GM12878 (cell line): Measurements from ENCODE around the gene CPT1C. TPM values are rescaled to one million over a fixed set of nuclear protein-coding genes. Genes with fewer than 3 reads are reported as not detected.

Experiments used
- ATAC-seq: fragments of 200-7000 bp; cut with Tn5 transposase; 3 replicates; pipeline ENCODE4 v1.9.1; 2020; ENCODE audit warnings: mild to moderate bottlenecking, moderate library complexity
- BruUV-seq: library from RNA; stranded (reverse); fragments of 400-500 nt; replicated peaks from 2 replicates; lab custom pipeline; 2021; lab: Mats Ljungman, UMichigan
- CTCF ChIA-PET: fragments of 300-600 bp; sonication (Branson Sonifier 250); formaldehyde crosslinking; extraction: SDS; loops from one replicate; lab custom pipeline; 2021; ENCODE audit warnings: inconsistent platforms; lab: Yijun Ruan, JAX
- POLR2A ChIA-PET: fragments of 350-600 bp; formaldehyde crosslinking; extraction: SDS; loops from one replicate; lab custom pipeline; 2021; ENCODE audit warnings: inconsistent platforms; lab: Charles Lee
- RAD21 ChIA-PET: fragments of 300-600 bp; sonication (Branson Sonifier 250); formaldehyde crosslinking; loops from one replicate; lab custom pipeline; 2023; ENCODE audit warnings: antibody characterized with exemption; ENCODE audit not compliant: unreplicated experiment; lab: Charles Lee
- SMC1A ChIA-PET: fragments of 300-600 bp; sonication (Branson Sonifier 250); formaldehyde crosslinking; loops from one replicate; lab custom pipeline; 2023; ENCODE audit not compliant: unreplicated experiment, uncharacterized antibody; lab: Charles Lee
- DNase-seq: peaks from one replicate; pipeline ENCODE4 v3.0.0-alpha.2; 2011; ENCODE audit warnings: low read depth, low spot score
- FAIRE-seq: peaks from 3 replicates; lab custom pipeline; 2011; peaks lifted over from hg19 to GRCh38; lab: Jason Lieb, UNC
- H2AFZ ChIP-seq: 2 replicates; pipeline ENCODE4 v1.6.0; 2011; ENCODE audit warnings: low read depth, low read length, control low read depth; ENCODE audit not compliant: control insufficient read depth
- H3K27ac ChIP-seq: 2 replicates; pipeline ENCODE4 v1.5.1; 2011; ENCODE audit warnings: control low read depth; ENCODE audit not compliant: control insufficient read depth, insufficient read depth
- H3K27me3 ChIP-seq, 2 experiments: replicated peaks in 1 of 2; 2 replicates each; pipeline versions ENCODE4 v1.6.0 to v1.6.1; 2011; ENCODE audit warnings: low read length in 1 of 2; ENCODE audit not compliant: control insufficient read depth in 2 of 2, insufficient read depth in 2 of 2
- H3K36me3 ChIP-seq, 2 experiments: 2 replicates each; pipeline ENCODE4 v1.5.1; 2011; ENCODE audit warnings: low read length in 1 of 2; ENCODE audit not compliant: control insufficient read depth in 2 of 2, insufficient read depth in 2 of 2
- H3K4me1 ChIP-seq: 2 replicates; pipeline ENCODE4 v1.6.1; 2011; ENCODE audit warnings: mild to moderate bottlenecking, low read length, moderate library complexity, mixed read lengths; ENCODE audit not compliant: control insufficient read depth, insufficient read depth
- H3K4me2 ChIP-seq: 2 replicates; pipeline ENCODE4 v1.6.0; 2011; ENCODE audit warnings: control low read depth; ENCODE audit not compliant: control insufficient read depth, insufficient read depth
- H3K4me3 ChIP-seq: fragments of 200-600 bp; sonication (generic); 2 replicates; pipeline ENCODE4 v1.5.1; 2016
- H3K79me2 ChIP-seq: 2 replicates; pipeline ENCODE4 v1.6.0; 2011; ENCODE audit warnings: low read length; ENCODE audit not compliant: control insufficient read depth, insufficient read depth
- H3K9ac ChIP-seq: 2 replicates; pipeline ENCODE4 v1.8.0; 2011; ENCODE audit warnings: low read length, control low read depth, mixed read lengths; ENCODE audit not compliant: control insufficient read depth, insufficient read depth
- H3K9me3 ChIP-seq: replicated peaks from 3 replicates; pipeline ENCODE4 v1.5.1; 2011; ENCODE audit warnings: mild to moderate bottlenecking, low read length; ENCODE audit not compliant: control insufficient read depth, insufficient read depth
- H4K20me1 ChIP-seq: 2 replicates; pipeline ENCODE4 v1.6.0; 2011; ENCODE audit not compliant: control insufficient read depth, insufficient read depth
- CHD1 ChIP-seq: IDR thresholded peaks from 2 replicates; pipeline ENCODE4 v1.6.1; 2012; ENCODE audit warnings: low read depth, low read length, improper control_type of control experiment
- CREB1 ChIP-seq: IDR thresholded peaks from 2 replicates; pipeline ENCODE4 v1.6.1; 2012; ENCODE audit warnings: low read depth, mild to moderate bottlenecking, inconsistent platforms
- ESRRA ChIP-seq: IDR thresholded peaks from 2 replicates; pipeline ENCODE4 v1.6.1; 2012; ENCODE audit warnings: mild to moderate bottlenecking, low read length, improper control_type of control experiment
- KAT2A ChIP-seq: conservative IDR thresholded peaks from 2 replicates; pipeline ENCODE4 v1.6.1; 2011; ENCODE audit warnings: low read depth, low read length; ENCODE audit not compliant: control insufficient read depth
- KDM1A ChIP-seq: fragments of 200-600 bp; sonication (generic); IDR thresholded peaks from 2 replicates; pipeline ENCODE4 v1.6.1; 2016; ENCODE audit warnings: borderline replicate concordance
- KLF5 ChIP-seq: fragments of 450-650 bp; IDR thresholded peaks from 2 replicates; pipeline ENCODE4 v1.6.1; 2014; ENCODE audit warnings: mild to moderate bottlenecking; ENCODE audit not compliant: partially characterized antibody
- RBBP5 ChIP-seq: fragments of 200-600 bp; sonication (generic); conservative IDR thresholded peaks from 2 replicates; pipeline ENCODE4 v1.6.1; 2016
- RCOR1 ChIP-seq: conservative IDR thresholded peaks from 2 replicates; pipeline ENCODE4 v1.6.1; 2012; ENCODE audit warnings: low read depth, low read length, improper control_type of control experiment
- SP1 ChIP-seq: IDR thresholded peaks from one replicate; pipeline ENCODE4 v1.6.1; 2011; ENCODE audit warnings: low read depth, low read length
- SPI1 ChIP-seq: IDR thresholded peaks from 2 replicates; pipeline ENCODE4 v1.6.1; 2011; ENCODE audit warnings: low read depth, mild to moderate bottlenecking, low read length, moderate library complexity, borderline replicate concordance; ENCODE audit not compliant: insufficient read depth
- TCF3 ChIP-seq: IDR thresholded peaks from 2 replicates; pipeline ENCODE4 v1.6.1; 2012; ENCODE audit warnings: low read depth, mild to moderate bottlenecking, low read length, borderline replicate concordance; ENCODE audit not compliant: insufficient read depth
- YY1 ChIP-seq: IDR thresholded peaks from 2 replicates; pipeline ENCODE4 v1.6.1; 2011; ENCODE audit warnings: low read depth, mild to moderate bottlenecking, low read length
- ZNF24 ChIP-seq: fragments of 450-650 bp; IDR thresholded peaks from 2 replicates; pipeline ENCODE4 v1.6.1; 2017; ENCODE audit warnings: antibody characterized with exemption, mild to moderate bottlenecking
- WGBS: methylation state at CpG from one replicate; pipeline ENCODE4 v1.1.6; 2016; ENCODE audit warnings: low lambda C conversion rate; ENCODE audit not compliant: insufficient replicate concordance, insufficient coverage; ENCODE audit errors: missing lambda C conversion rate; 5-methylcytosine and 5-hydroxymethylcytosine counted together
- in situ Hi-C: fragments of 300-500 bp; cut with MboI; formaldehyde crosslinking; loops from 9 replicates; pipeline ENCODE4 v1.14.3; 2018; ENCODE audit warnings: mixed read lengths
- intact Hi-C: fragments of 100-400 bp; cut with micrococcal nuclease; formaldehyde crosslinking; loops from one replicate; pipeline ENCODE4 v1.14.2; 2022; ENCODE audit not compliant: unreplicated experiment
- polyA plus RNA-seq, 11 experiments: library from polyadenylated mRNA; depleted of rRNA in 4 of 11; unstranded in 6 of 11; stranded (reverse) in 5 of 11; fragments of >200 nt; fragmentation: Nextera tagmentation in 4 of 11; fragmentation: Illumina TruSeq in 1 of 11; extraction: Ambion mirVana in 4 of 11; extraction: Trizol in 1 of 11; gene quantifications; 1 replicate in 1 of 11; 2 replicates in 10 of 11; pipeline versions ENCODE4 v1.2.1 to v1.2.3, GENCODE V29; 2011 to 2016; ENCODE audit warnings: inconsistent platforms in 2 of 11, missing spikeins in 2 of 11, low read depth in 1 of 11
- total RNA-seq, 4 experiments: library from RNA; depleted of rRNA in 3 of 4; stranded (reverse); fragments of >200 nt in 3 of 4; fragmentation: Illumina TruSeq in 1 of 4; extraction: Trizol in 1 of 4; gene quantifications; 2 replicates each; pipeline versions ENCODE4 v1.2.1 to v1.2.3, GENCODE V29; 2013 to 2021
- TF ChIP-seq, protein P1 (sequence below): IDR thresholded peaks from 2 replicates; pipeline ENCODE4 v1.6.1; 2012; ENCODE audit warnings: low read depth, low read length, improper control_type of control experiment

Gene CPT1C
- total and polyA plus RNA-seq, 10 of the 15 experiments (the other 5 are each of a cell fraction or from before 2014, with no cell fraction given), result 0.04 to 0.56 (median 0.21) TPM; not detected in 3

DNA sequence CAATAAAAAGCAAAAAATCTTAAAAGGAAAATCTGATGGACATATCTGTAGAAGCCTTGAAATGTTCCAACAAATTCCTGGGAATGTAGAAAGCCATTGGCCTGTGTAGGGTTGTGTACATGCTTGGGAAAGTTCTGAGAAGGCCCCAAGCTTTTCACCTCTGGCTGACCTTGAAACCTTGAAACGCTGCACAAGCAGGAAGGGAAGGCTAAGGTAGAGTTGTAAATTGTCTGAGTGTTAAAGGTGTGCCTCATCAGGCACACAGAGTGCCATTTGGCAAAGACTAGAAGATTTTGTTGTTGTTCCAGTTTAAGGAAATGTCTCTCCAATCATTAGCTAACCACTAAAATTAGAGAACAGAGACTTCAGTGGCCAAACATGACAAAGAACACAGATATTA lies 61.8 kb downstream of the CPT1C start:
- no peak overlapping the region for H2AFZ ChIP-seq
- TF ChIP-seq ZNF24 (no peak), CREB1 (no peak), SP1 (no peak), RBBP5 (no peak), RCOR1 (no peak), CHD1 (no peak), KLF5 (no peak), KDM1A (no peak), SPI1 (no peak), ESRRA (no peak), TCF3 (no peak), KAT2A (no peak), YY1 (no peak)
- TF ChIP-seq, protein P1, sequence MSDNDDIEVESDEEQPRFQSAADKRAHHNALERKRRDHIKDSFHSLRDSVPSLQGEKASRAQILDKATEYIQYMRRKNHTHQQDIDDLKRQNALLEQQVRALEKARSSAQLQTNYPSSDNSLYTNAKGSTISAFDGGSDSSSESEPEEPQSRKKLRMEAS, result no peak
- ChIA-PET CTCF (no interaction called here), SMC1A (no interaction called here), POLR2A (no interaction called here), RAD21 (no interaction called here)
- H3K36me3 ChIP-seq, result no peaks in the 10 kb centered on the region
- H3K4me3 ChIP-seq, result no peak overlapping the region
- FAIRE-seq (no peak), ATAC-seq (no peak), DNase-seq (no peak)
- no peaks in the 10 kb centered on the region for H3K79me2 ChIP-seq
- intact Hi-C loops, result no loop called here
- 6% methylated on average over 1 of the region's 1 CpG for WGBS
- no peak overlapping the region for H3K27ac ChIP-seq
- no peaks in the 10 kb centered on the region for H3K27me3 ChIP-seq
- in situ Hi-C loops, result no loop called here
- H3K9me3 ChIP-seq, result peaks cover 4% of the 10 kb centered on the region; the same call in 2 of the 3 replicates
- no peak overlapping the region for H3K4me2 ChIP-seq
- H3K4me1 ChIP-seq, result no peaks in the 10 kb centered on the region
- no peaks in the 10 kb centered on the region for H4K20me1 ChIP-seq
- no TSS peak for BruUV-seq
- no peak overlapping the region for H3K9ac ChIP-seq
